OCI-LY3 (cell line): ENCODE data around the gene RANBP3.

Experiments
- CTCF ChIP-seq: fragments of 200-600, 300-600 bp; sonication (generic); IDR thresholded peaks from 2 replicates; pipeline ENCODE4 v1.5.1; 2014; ENCODE audit warnings: antibody characterized with exemption, low read length, low read depth
- EZH2phosphoT487 ChIP-seq: fragments of 200-600 bp; shearing (Covaris generic); IDR thresholded peaks from 2 replicates; pipeline ENCODE4 v1.6.1; 2018; ENCODE audit warnings: antibody characterized with exemption, mixed run types, low read depth

- no peak for TF ChIP-seq CTCF
- TF ChIP-seq EZH2phosphoT487, result no peak
Measured at GRCh38 chr19:5969476-5969875, 8.5 kb downstream of the RANBP3 start.
